IMR-90 (cell line): ENCODE results near the gene PPA2. TPM values are rescaled to one million over a fixed set of nuclear protein-coding genes. Genes with fewer than 3 reads are reported as not detected.

Source experiments
- ATAC-seq: fragments of 200-7000 bp; cut with Tn5 transposase; 2 replicates; pipeline ENCODE4 v1.9.1; 2020; ENCODE audit warnings: low read depth, mild to moderate bottlenecking, moderate library complexity
- Bru-seq: library from RNA; stranded (reverse); fragments of 400-500 nt; gene quantifications from one replicate; lab custom pipeline; 2021; lab: Mats Ljungman, UMichigan
- BruChase-seq, 2 experiments: library from RNA; stranded (reverse); fragments of 400-500 nt; gene quantifications; one replicate each; lab custom pipeline; 2021; lab: Mats Ljungman, UMichigan
- BruUV-seq: library from RNA; stranded (reverse); fragments of 400-500 nt; replicated peaks from 2 replicates; lab custom pipeline; 2021; lab: Mats Ljungman, UMichigan
- CTCF ChIA-PET: fragments of 300-600 bp; formaldehyde crosslinking; extraction: SDS; loops from one replicate; lab custom pipeline; 2021; ENCODE audit warnings: antibody characterized with exemption; lab: Yijun Ruan, JAX
- POLR2A ChIA-PET: fragments of 300-600 bp; sonication (Branson Sonifier 250); formaldehyde crosslinking; loops from one replicate; lab custom pipeline; 2022; ENCODE audit warnings: antibody characterized with exemption; ENCODE audit not compliant: unreplicated experiment; lab: Charles Lee
- DNase-seq: peaks from one replicate; pipeline ENCODE4 v3.0.0; 2013
- H2AFZ ChIP-seq: replicated peaks from 2 replicates; pipeline ENCODE3; 2013; ENCODE audit warnings: low read length, mild to moderate bottlenecking; ENCODE audit not compliant: poor library complexity
- H2AK5ac ChIP-seq: 2 replicates; pipeline ENCODE4 v1.6.1; 2013; ENCODE audit warnings: low read depth, low read length, inconsistent platforms
- H2AK9ac ChIP-seq: replicated peaks from 2 replicates; pipeline ENCODE3; 2013; ENCODE audit warnings: mild to moderate bottlenecking, low read depth, low read length, moderate library complexity; ENCODE audit not compliant: poor library complexity
- H2BK120ac ChIP-seq: 2 replicates; pipeline ENCODE4 v1.6.1; 2013; ENCODE audit warnings: low read depth, low read length, inconsistent platforms
- H2BK15ac ChIP-seq: 3 replicates; pipeline ENCODE4 v1.6.1; 2013; ENCODE audit warnings: low read depth, low read length, inconsistent platforms
- H2BK20ac ChIP-seq: 2 replicates; pipeline ENCODE4 v1.6.1; 2013; ENCODE audit warnings: low read depth, mild to moderate bottlenecking, inconsistent platforms, low read length, moderate library complexity
- H2BK5ac ChIP-seq: 2 replicates; pipeline ENCODE4 v1.6.1; 2013; ENCODE audit warnings: mild to moderate bottlenecking, low read depth, low read length, inconsistent platforms; ENCODE audit not compliant: poor library complexity, severe bottlenecking
- H3K14ac ChIP-seq: replicated peaks from 2 replicates; pipeline ENCODE4 v1.6.1; 2013; ENCODE audit warnings: low read depth, low read length, inconsistent platforms
- H3K18ac ChIP-seq: 2 replicates; pipeline ENCODE4 v1.6.1; 2013; ENCODE audit warnings: low read depth, low read length, control low read depth
- H3K23ac ChIP-seq: 2 replicates; pipeline ENCODE4 v1.6.1; 2013; ENCODE audit warnings: low read depth, low read length, inconsistent platforms
- H3K27ac ChIP-seq: 2 replicates; pipeline ENCODE4 v1.5.1; 2013; ENCODE audit warnings: mild to moderate bottlenecking, control low read depth, low read length; ENCODE audit not compliant: insufficient read depth
- H3K27me3 ChIP-seq: 2 replicates; pipeline ENCODE4 v1.6.1; 2013; ENCODE audit warnings: low read length; ENCODE audit not compliant: control insufficient read depth, insufficient read depth
- H3K36me3 ChIP-seq: 2 replicates; pipeline ENCODE4 v1.6.1; 2013; ENCODE audit warnings: low read length, mixed read lengths; ENCODE audit not compliant: control insufficient read depth, insufficient read depth
- H3K4ac ChIP-seq: 2 replicates; pipeline ENCODE4 v1.6.1; 2013; ENCODE audit warnings: low read depth, low read length, inconsistent platforms
- H3K4me1 ChIP-seq: 2 replicates; pipeline ENCODE4 v1.6.1; 2013; ENCODE audit warnings: low read length, mixed read lengths; ENCODE audit not compliant: control insufficient read depth, insufficient read depth
- H3K4me2 ChIP-seq: 2 replicates; pipeline ENCODE4 v1.6.1; 2013; ENCODE audit warnings: low read depth, mild to moderate bottlenecking, control low read depth, low read length, moderate library complexity
- H3K4me3 ChIP-seq: 2 replicates; pipeline ENCODE4 v1.5.1; 2013; ENCODE audit warnings: low read depth, mild to moderate bottlenecking, control low read depth, low read length, moderate library complexity; ENCODE audit not compliant: insufficient read depth
- H3K56ac ChIP-seq: 2 replicates; pipeline ENCODE4 v1.6.1; 2013; ENCODE audit warnings: low read length, inconsistent platforms; ENCODE audit not compliant: insufficient read depth; ENCODE audit errors: extremely low read depth
- H3K79me1 ChIP-seq, 2 experiments: 2 replicates each; pipeline ENCODE4 v1.6.1; 2013; ENCODE audit warnings: low read length in 2 of 2, inconsistent platforms in 1 of 2, low read depth in 1 of 2
- H3K9ac ChIP-seq: 2 replicates; pipeline ENCODE4 v1.6.1; 2013; ENCODE audit warnings: low read depth, low read length, control low read depth
- H3K9me1 ChIP-seq: 2 replicates; pipeline ENCODE4 v1.6.1; 2013; ENCODE audit warnings: low read length, inconsistent platforms; ENCODE audit not compliant: insufficient read depth
- H3K9me3 ChIP-seq: 2 replicates; pipeline ENCODE4 v1.6.1; 2013; ENCODE audit warnings: low read length; ENCODE audit not compliant: control insufficient read depth, insufficient read depth
- H4K20me1 ChIP-seq: 2 replicates; pipeline ENCODE4 v1.6.1; 2013; ENCODE audit warnings: low read length, inconsistent platforms; ENCODE audit not compliant: insufficient read depth
- H4K5ac ChIP-seq: 2 replicates; pipeline ENCODE4 v1.6.1; 2013; ENCODE audit warnings: mild to moderate bottlenecking, low read depth, low read length, control low read depth
- H4K8ac ChIP-seq, 2 experiments: 2 replicates each; pipeline ENCODE4 v1.6.1; 2013; ENCODE audit warnings: low read depth in 2 of 2, low read length in 2 of 2, control low read depth in 1 of 2, inconsistent platforms in 1 of 2
- H4K91ac ChIP-seq: 2 replicates; pipeline ENCODE4 v1.6.1; 2013; ENCODE audit warnings: low read depth, low read length, inconsistent platforms; ENCODE audit not compliant: insufficient read depth
- BHLHE40 ChIP-seq: fragments of 150-350 bp; IDR thresholded peaks from 2 replicates; pipeline ENCODE4 v1.6.1; 2016; ENCODE audit warnings: mild to moderate bottlenecking, low read depth, low read length
- FOS ChIP-seq: fragments of 150-350 bp; IDR thresholded peaks from 2 replicates; pipeline ENCODE4 v1.6.1; 2016; ENCODE audit warnings: low read depth, low read length
- MXI1 ChIP-seq: IDR thresholded peaks from 2 replicates; pipeline ENCODE4 v1.6.1; 2012; ENCODE audit warnings: low read depth, mild to moderate bottlenecking, low read length, moderate library complexity, borderline replicate concordance
- POLR2A ChIP-seq: IDR thresholded peaks from 2 replicates; pipeline ENCODE4 v1.6.1; 2012; ENCODE audit warnings: mild to moderate bottlenecking, low read depth, low read length
- RAD21 ChIP-seq: IDR thresholded peaks from 2 replicates; pipeline ENCODE4 v1.6.1; 2012; ENCODE audit warnings: low read length, improper control_type of control experiment
- WGBS, 2 experiments: methylation state at CpG; one replicate each; pipeline versions ENCODE4 v1.1.5 to v1.1.7; 2013; ENCODE audit warnings: missing lambda C conversion rate in 2 of 2; ENCODE audit not compliant: insufficient read length in 1 of 2; ENCODE audit errors: extremely low coverage in 2 of 2; 5-methylcytosine and 5-hydroxymethylcytosine counted together
- dilution Hi-C: fragments of 300-500 bp; cut with HindIII; formaldehyde crosslinking; loops from one replicate; pipeline ENCODE4 v1.14.3; 2018; ENCODE audit warnings: low sequenced_read_pairs; ENCODE audit not compliant: unreplicated experiment
- in situ Hi-C: fragments of 300-500 bp; cut with MboI; formaldehyde crosslinking; loops from 3 replicates; pipeline ENCODE4 v1.14.3; 2019; ENCODE audit warnings: low sequenced_read_pairs, inconsistent platforms, mixed read lengths
- intact Hi-C: fragments of 100-400 bp; cut with micrococcal nuclease; formaldehyde crosslinking; loops from 2 replicates; pipeline ENCODE4 v1.10.0; 2022
- long read RNA-seq: library from polyadenylated mRNA; unstranded; transcript quantifications from one replicate; pipeline ENCODE4 v2.0.0, GENCODE V29; 2021; ENCODE audit not compliant: unreplicated experiment
- polyA plus RNA-seq, 3 experiments: library from polyadenylated mRNA; depleted of rRNA; stranded (reverse); fragments of >200 nt; gene quantifications; 2 replicates each; pipeline ENCODE4 v1.2.3, GENCODE V29; 2012; ENCODE audit warnings: low replicate concordance in 1 of 3
- total RNA-seq: library from RNA; depleted of rRNA; stranded (reverse); fragments of >200 nt; gene quantifications from 2 replicates; pipeline ENCODE4 v1.2.3, GENCODE V29; 2012; rRNA removed
- TF ChIP-seq, protein P1 (sequence below): conservative IDR thresholded peaks from 2 replicates; pipeline ENCODE4 v1.5.1; 2012; ENCODE audit warnings: mild to moderate bottlenecking, low read depth, low read length, improper control_type of control experiment

The PPA2 gene
- total RNA-seq, result 52.5 and 66.7 TPM in 2 replicates
- polyA plus RNA-seq (2012; rRNA removed), result 43.1 and 46.9 TPM in 2 replicates
- polyA plus RNA-seq (2012; cell fraction: cytosol; rRNA removed), result 37.8 and 42.1 TPM in 2 replicates
- polyA plus RNA-seq (2012; cell fraction: nucleus; rRNA removed; ENCODE audit: low replicate concordance), result 16.9 and 32.0 TPM in 2 replicates
- Bru-seq, nascent RNA, result percentile 77 among the genes with signal in this experiment
- BruChase-seq, experiment 1, labeled RNA remaining after a 6-hour chase, result percentile 69 among the genes with signal in this experiment
- BruChase-seq, experiment 2, labeled RNA remaining after a 2-hour chase, result percentile 85 among the genes with signal in this experiment
- long read RNA-seq, transcript PPA2-201 (12 exons, 1,684 nt), result major isoform, 31 of 50 reads
- long read RNA-seq, partial matches to known transcripts, result 2 of 50 reads
- long read RNA-seq, other reads (novel, unspliced or antisense), result 14 of 50 reads

GRCh38 chr4:105473324-105474098, at the start of gene PPA2:
PPA2 (minus strand) TSS chr4:105474062; CDS start chr4:105474050, 12 bp downstream.
- Histone ChIP-seq H3K4me1 (peaks cover 3% of the 10 kb centered on the region; the same call in 1 of the 2 replicates), H3K27ac (peak within 1 kb of the TSS; percentile 90), H2BK120ac (peak within 1 kb of the TSS; percentile 60; the same call in 1 of the 2 replicates), H3K23ac (peak within 1 kb of the TSS; percentile 79), H3K9me1 (no peaks in the 10 kb centered on the region; the same call in 1 of the 2 replicates), H2AK9ac (peak within 1 kb of the TSS; percentile 92), H3K9ac (peak within 1 kb of the TSS; percentile 90), H3K9me3 (no peaks in the 10 kb centered on the region), H3K4me2 (peak within 1 kb of the TSS; percentile 95), H3K36me3 (no peaks in the 10 kb centered on the region), H2AK5ac (no peak within 1 kb of the TSS), H3K4me3 (peak within 1 kb of the TSS; percentile 83), H3K14ac (peak within 1 kb of the TSS; percentile 80), H2BK5ac (peak within 1 kb of the TSS; percentile 80), H4K5ac (peak within 1 kb of the TSS; percentile 82), H3K27me3 (no peaks in the 10 kb centered on the region), H2AFZ (peak within 1 kb of the TSS; percentile 98), H2BK20ac (0 out of 2 replicates have a peak within 1 kb of the TSS, but pooled peaks have one; percentile 12), H3K56ac (peak within 1 kb of the TSS; percentile 84), H3K4ac (peak within 1 kb of the TSS; percentile 88), H4K91ac (peak within 1 kb of the TSS; percentile 69), H2BK15ac (no peak within 1 kb of the TSS), H4K8ac (peak within 1 kb of the TSS; percentile 79 to 96), H4K20me1 (peaks cover 3% of the 10 kb centered on the region), H3K18ac (peak within 1 kb of the TSS; percentile 71), H3K79me1 (peaks cover 10 to 29% of the 10 kb centered on the region in 2 experiments)
- no peak for TF ChIP-seq FOS
- peak; percentile 81 for TF ChIP-seq POLR2A
- TF ChIP-seq, protein P1, sequence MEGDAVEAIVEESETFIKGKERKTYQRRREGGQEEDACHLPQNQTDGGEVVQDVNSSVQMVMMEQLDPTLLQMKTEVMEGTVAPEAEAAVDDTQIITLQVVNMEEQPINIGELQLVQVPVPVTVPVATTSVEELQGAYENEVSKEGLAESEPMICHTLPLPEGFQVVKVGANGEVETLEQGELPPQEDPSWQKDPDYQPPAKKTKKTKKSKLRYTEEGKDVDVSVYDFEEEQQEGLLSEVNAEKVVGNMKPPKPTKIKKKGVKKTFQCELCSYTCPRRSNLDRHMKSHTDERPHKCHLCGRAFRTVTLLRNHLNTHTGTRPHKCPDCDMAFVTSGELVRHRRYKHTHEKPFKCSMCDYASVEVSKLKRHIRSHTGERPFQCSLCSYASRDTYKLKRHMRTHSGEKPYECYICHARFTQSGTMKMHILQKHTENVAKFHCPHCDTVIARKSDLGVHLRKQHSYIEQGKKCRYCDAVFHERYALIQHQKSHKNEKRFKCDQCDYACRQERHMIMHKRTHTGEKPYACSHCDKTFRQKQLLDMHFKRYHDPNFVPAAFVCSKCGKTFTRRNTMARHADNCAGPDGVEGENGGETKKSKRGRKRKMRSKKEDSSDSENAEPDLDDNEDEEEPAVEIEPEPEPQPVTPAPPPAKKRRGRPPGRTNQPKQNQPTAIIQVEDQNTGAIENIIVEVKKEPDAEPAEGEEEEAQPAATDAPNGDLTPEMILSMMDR, result no peak
- peak; percentile 43; the same call in 1 of the 2 replicates for TF ChIP-seq MXI1
- TF ChIP-seq BHLHE40, result peak; percentile 61; the same call in 1 of the 2 replicates
- no peak for TF ChIP-seq RAD21
- DNase-seq (peak; percentile 89), ATAC-seq (peak; percentile 93)
- dilution Hi-C loops, result no loop called here
- ChIA-PET POLR2A (interaction anchor here (0.5 to 1.1 kb wide), 5 partner anchors 239 to 385 kb away, joined by 3 to 18 read pairs (median 4); no protein-coding TSS in a partner anchor), CTCF (interaction anchor here (0.5 to 1.8 kb wide), 21 partner anchors 9 to 613 kb away, joined by 3 to 8 read pairs (median 3); no protein-coding TSS in a partner anchor)
- intact Hi-C loops, result loop anchor here (1.0 to 5.0 kb wide), 4 partner anchors 191 to 542 kb away; partner anchors contain the start of genes GSTCD and INTS12
- 2% methylated on average over 13 of the region's 72 CpGs; no CpG with 5 or more reads in 1 of the 2 experiments for WGBS, 2 experiments
- in situ Hi-C loops, result loop anchor here (5.0 to 10.0 kb wide), 2 partner anchors 331 to 539 kb away; no protein-coding TSS in a partner anchor
- BruUV-seq, result no TSS peak
